ENCODE measurements around the gene VAX1. TPM values are rescaled to one million over a fixed set of nuclear protein-coding genes. Genes with fewer than 3 reads are reported as not detected.

The VAX1 gene
- total and polyA plus RNA-seq, 9 of the 15 experiments (the other 6 are each of a cell fraction or from before 2014, with no cell fraction given): not detected

- Histone ChIP-seq H4K20me1 (replicated peaks; ENCODE audit: control insufficient read depth, insufficient read depth, low read length) (no peaks in the 10 kb centered on the region), H3K9ac (ENCODE audit: insufficient read depth in 1 of 2, low read depth in 2 of 2, low read length in 2 of 2) (no peak overlapping the region), H3K4me2 (ENCODE audit: insufficient read depth, low read length) (no peak overlapping the region), H3K4me1 (replicated peaks in 1 of 2; ENCODE audit: control insufficient read depth in 2 of 2, insufficient read depth in 2 of 2, low read length in 2 of 2) (peaks cover 0 to 24% of the 10 kb centered on the region in 2 experiments; a peak in 2 of 5 replicates), H3K27me3 (ENCODE audit: control insufficient read depth in 2 of 2, insufficient read depth in 2 of 2, low read length in 2 of 2) (peaks cover 14 to 70% of the 10 kb centered on the region in 2 experiments; a peak in 4 of 5 replicates), H2AFZ (ENCODE audit: low read depth, low read length) (no peak overlapping the region), H3K36me3 (ENCODE audit: control insufficient read depth, insufficient read depth, low read length) (no peaks in the 10 kb centered on the region), H3K9me3 (replicated peaks; ENCODE audit: control insufficient read depth, insufficient read depth, low read depth, low read length) (no peaks in the 10 kb centered on the region), H3K9me1 (ENCODE audit: control insufficient read depth, insufficient read depth, low read length) (no peaks in the 10 kb centered on the region), H3K4me3 (no peak overlapping the region), H3K79me2 (ENCODE audit: control insufficient read depth, insufficient read depth, low read length) (no peaks in the 10 kb centered on the region), H3K27ac (ENCODE audit: extremely low read depth, low read depth, low read length) (no peak overlapping the region)
- no TSS peak for BruUV-seq (replicated peaks)
- in situ Hi-C loops (cut with MboI) (no loop called here), intact Hi-C loops (cut with micrococcal nuclease) (no loop called here)
- peak; percentile 58; the same call in 2 of the 3 replicates for ATAC-seq
- ChIA-PET CTCF (ENCODE audit: low intra/inter-chr PET ratio) (no interaction called here), POLR2A (interaction anchor here (0.6 kb wide), 2 partner anchors 33 to 1647 kb away, joined by 3 to 5 read pairs; no protein-coding TSS in a partner anchor)
- no peak for FAIRE-seq
- TF ChIP-seq ATF4 (CRISPR knock-in tag; IDR thresholded peaks at IDR 0.05) (no peak), ZNF280B (CRISPR knock-in tag; IDR thresholded peaks at IDR 0.05) (no peak), ZNF696 (CRISPR knock-in tag; conservative IDR thresholded peaks at IDR 0.05) (no peak), FUS (optimal IDR thresholded peaks at IDR 0.05; ENCODE audit: low read depth, low read length) (no peak), MCM3 (IDR thresholded peaks at IDR 0.05) (no peak), DDX20 (tag; IDR thresholded peaks at IDR 0.05; ENCODE audit: low read depth) (no peak)
- DNase-seq (ENCODE audit: extremely low read depth in 1 of 4, low spot score in 3 of 4): no peak
- WGBS (ENCODE audit: insufficient coverage, low coverage, missing lambda C conversion rate): 5% methylated on average over 26 of the region's 98 CpGs
Observed at GRCh38 chr10:117137031-117137910, 799 bp downstream of the VAX1 start.

All from K562 (cell line).